HG03139 (cell line): Measurements from ENCODE around the gene RCOR1.
"Not testable (repeated sequence)": the region's sequence is repeated elsewhere in the genome, so short reads cannot be mapped to it uniquely, and the experiment has no call there.

Experiments used
- ATAC-seq: cut with Tn5 transposase; IDR thresholded peaks from one replicate; pipeline ENCODE4 v1.9.1; 2021; ENCODE audit not compliant: unreplicated experiment

RCOR1 gene

GRCh38 chr14:102591372-102591943 lies 991 bp upstream of the RCOR1 start:
- no peak for ATAC-seq

DNA sequence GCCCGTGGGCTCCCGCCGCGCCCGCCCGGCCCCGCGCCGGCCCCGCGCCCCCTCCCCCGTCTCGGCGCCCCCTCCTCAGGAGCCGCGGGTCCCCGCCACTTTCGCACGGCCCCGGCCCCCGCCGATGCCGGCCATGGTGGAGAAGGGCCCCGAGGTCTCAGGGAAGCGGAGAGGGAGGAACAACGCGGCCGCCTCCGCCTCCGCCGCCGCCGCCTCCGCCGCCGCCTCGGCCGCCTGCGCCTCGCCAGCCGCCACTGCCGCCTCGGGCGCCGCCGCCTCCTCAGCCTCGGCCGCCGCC lies 263 bp downstream of the RCOR1 start:
- ATAC-seq: no peak

DNA sequence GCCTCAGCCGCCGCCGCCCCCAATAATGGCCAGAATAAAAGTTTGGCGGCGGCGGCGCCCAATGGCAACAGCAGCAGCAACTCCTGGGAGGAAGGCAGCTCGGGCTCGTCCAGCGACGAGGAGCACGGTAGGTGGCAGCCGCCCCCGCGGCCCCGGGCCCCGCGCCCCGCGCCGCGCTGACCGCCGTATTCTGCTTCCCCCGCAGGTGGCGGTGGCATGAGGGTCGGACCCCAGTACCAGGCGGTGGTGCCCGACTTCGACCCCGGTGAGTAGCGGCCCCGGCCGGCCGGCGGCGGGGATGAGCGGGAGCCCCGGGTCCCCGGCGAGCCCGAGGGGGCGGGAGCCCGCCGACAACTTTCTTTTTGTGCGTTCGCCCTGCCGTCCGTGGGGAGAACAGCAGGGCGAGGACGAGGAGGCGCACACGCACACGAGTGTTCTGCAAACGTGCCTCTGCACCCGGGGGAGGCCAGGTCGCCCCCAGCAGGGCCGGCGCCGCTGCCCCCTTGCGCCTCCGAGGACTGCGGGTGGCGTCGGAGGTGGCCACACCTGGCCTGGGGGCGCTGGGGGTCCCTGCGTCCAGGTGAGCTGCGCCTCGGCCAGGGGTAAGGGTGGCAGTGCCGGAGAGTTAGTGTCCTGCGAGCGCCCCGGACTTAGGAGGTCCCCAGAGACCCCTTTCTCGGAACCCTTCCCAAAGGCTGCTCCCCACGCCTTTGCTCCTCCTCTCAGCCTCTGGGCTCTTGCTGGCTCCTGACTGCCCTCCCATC lies 794 bp downstream of the RCOR1 start:
- ATAC-seq: peak; percentile 10

GRCh38 chr14:102593825-102594137 lies 1.3 kb downstream of the RCOR1 start:
- no peak for ATAC-seq

DNA sequence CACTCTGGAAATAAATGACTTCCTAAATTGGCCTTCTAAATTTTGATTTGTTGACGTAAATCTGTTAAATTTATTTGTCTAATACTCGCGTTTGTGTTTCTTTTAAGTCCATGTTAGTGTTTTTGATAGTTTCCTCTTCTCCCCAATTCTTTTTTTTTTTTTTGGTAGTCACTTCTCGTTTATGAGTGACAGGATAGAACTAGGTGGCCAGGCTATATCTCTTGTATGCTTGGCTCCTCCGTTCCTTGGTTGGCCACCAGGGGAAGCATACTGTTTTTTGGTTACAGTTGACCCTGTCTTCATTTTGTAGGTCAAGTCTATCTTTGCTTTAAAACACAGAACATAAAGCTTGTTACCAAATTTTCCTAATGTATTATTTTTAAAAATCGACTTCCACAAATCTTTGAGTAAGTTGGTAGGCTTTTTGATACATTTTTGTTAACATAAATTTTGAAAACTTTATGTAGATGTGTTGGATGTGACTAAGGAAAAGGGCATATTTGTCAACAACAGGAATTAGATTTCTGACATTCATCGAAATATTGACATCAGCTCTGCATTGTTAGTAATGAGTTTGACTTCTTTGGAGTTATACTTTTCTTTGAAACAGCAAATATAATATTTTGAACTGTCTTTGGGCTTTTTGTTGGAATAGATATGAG lies 2.2 kb downstream of the RCOR1 start:
- ATAC-seq: no peak

- ATAC-seq: no peak
These were observed 9.0 kb downstream of the RCOR1 start for GRCh38 chr14:102601378-102601925.

GRCh38 chr14:102602421-102603292 lies 10.2 kb downstream of the RCOR1 start:
- no peak for ATAC-seq

DNA sequence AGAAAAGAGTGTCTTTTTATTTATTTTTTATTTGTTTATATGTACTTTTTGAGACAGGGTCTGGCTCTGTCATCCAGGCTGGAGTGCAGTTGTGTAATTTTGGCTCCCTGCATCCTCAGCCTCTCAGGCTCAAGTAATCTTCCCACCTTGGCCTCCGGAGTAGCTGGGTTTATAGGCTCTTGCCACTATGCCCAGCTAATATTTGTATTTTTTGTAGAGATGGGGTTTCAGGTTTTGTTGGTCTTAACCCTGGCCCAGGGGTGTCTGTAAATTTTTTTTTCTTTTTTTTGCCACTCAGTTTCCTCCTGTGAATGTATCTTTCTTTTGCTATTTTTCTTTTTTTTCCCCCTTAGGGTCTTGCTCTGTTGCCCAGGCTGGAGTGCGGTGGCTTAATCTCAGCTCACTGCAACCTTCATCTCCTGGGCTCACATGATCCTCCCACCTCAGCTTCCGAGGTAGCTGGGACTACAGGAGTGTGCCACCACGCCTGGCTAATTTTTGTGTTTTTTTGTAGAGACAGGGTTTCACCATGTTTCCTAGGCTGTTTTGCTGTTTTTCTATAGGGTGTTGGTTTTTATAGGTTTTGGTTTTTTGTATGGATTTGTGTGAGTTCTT lies 11.0 kb downstream of the RCOR1 start:
- ATAC-seq: no peak

GRCh38 chr14:102604183-102604582 lies 11.7 kb downstream of the RCOR1 start:
- no peak for ATAC-seq

DNA sequence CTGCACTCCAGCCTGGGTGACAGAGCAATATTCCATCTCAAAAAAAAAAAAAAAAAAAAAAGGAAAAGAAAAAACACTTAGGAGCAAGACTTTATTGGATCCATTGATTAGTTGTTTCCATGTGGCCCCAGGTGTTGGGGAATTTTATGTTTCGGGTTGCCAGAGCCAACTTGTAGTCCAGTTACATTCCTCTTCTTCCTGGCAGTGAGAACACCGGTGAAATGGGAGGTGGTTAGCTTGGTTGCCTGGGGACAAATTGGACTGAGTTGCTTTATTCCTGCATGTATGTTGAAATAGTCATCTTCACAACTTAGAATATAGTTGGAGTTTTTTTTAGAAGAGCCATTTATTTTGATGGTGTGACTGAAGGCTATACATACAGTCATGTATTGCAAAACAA lies 12.6 kb downstream of the RCOR1 start:
- ATAC-seq: no peak

GRCh38 chr14:102606296-102606695 lies 13.8 kb downstream of the RCOR1 start:
- ATAC-seq: no peak

- peak; percentile 48 for ATAC-seq
These were observed 15.6 kb downstream of the RCOR1 start for GRCh38 chr14:102608064-102608446.

- ATAC-seq: no peak
These were observed 18.7 kb downstream of the RCOR1 start for GRCh38 chr14:102610968-102611811.

- no peak for ATAC-seq
These were observed 23.9 kb downstream of the RCOR1 start for GRCh38 chr14:102616318-102616717.

DNA sequence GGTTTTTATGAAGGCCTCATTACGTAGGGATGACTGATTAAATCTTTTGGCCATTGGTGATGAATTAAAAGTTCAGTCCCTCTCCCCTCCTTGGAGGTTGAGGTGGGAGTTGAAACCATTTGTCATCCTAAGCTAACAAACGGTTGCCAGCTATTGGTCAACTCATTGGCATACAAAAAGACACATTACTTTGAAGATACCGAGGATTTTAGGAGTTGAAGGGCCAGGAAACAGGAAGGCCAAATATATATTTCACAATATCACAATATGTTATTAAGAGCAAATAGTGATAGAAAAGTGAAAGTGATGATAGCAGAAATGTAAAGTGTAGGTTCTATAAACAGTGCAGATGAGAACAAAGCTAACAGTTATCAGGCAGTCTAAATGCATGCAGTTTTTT lies 24.4 kb downstream of the RCOR1 start:
- ATAC-seq: no peak

DNA sequence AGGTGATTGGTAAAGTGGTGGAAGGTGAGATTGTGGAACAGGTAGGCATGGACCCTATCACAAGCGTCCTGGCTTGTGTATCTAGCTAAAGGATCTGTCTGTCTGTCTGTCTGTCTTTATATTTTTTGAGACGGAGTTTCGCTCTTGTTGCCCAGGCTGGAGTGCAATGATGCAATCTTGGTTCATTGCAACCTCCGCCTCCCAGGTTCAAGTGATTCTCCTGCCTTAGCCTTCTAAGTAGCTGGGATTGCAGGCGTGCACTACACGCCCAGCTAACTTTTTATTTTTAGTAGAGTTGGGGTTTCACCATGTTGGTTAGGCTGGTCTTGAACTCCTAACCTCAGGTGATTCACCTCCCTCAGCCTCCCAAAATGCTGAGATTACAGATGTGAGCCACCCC lies 26.6 kb downstream of the RCOR1 start:
- ATAC-seq: not testable (repeated sequence)

- ATAC-seq: no peak
These were observed 28.0 kb downstream of the RCOR1 start for GRCh38 chr14:102620413-102620812.

DNA sequence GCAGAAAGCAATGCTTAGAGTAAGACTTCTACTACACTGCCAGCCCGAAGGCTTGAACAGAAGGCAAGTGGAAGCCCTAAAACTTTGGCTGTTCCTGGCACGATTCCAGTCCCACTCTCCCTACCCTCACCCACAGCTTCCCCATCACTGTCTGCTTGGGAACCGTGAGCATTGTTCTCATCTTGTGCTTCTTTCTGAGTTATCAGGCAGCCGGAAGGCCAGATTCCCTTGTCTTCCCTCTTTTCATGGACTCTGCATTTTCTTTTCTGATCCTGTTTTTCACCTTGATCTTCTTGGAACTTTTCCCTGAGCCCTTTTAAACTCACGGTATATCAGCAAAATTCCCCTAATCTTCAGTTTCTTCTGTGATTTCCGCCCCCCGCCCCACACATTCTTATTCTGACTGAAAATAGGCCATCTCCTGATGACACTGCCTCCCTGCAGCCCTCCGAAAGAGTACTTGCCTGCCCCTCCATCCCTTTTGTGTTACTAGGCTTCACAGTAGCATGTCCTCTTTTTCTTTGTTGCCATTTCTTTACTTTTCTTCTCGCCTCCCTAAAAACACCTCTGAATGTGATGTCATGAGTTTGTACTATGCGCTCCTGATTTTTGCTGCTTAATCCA lies 29.9 kb downstream of the RCOR1 start:
- ATAC-seq: no peak

DNA sequence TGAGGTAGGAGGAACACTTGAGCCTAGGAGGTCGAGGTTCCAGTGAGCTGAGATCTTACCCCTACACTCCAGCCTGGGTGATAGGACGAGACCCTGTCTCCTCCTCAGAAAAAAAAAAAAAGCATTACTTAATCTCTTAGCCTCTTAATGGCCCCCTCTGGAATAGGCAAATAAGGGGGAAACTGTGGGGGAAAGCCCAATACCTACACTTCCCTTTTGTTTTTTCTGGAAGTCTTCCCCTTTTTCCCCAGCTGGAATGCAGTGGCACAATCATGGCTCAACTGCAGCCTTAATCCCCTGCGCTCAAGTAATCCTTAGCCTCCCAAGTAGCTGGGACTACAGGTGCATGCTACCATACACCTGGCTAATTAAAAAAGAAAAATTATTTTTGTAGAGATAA lies 32.2 kb downstream of the RCOR1 start:
- no peak for ATAC-seq
